GM20431 (cell line): ENCODE measurements around the gene POLDIP3.
"Not testable (repeated sequence)": the region's sequence is repeated elsewhere in the genome, so short reads cannot be mapped to it uniquely, and the experiment has no call there.

Experiments used
- in situ Hi-C: fragments of 300-500 bp; cut with MseI, MboI; formaldehyde crosslinking; loops from one replicate; pipeline ENCODE4 v1.15.0; 2020; ENCODE audit warnings: low sequenced_read_pairs; ENCODE audit not compliant: unreplicated experiment

Gene POLDIP3

GRCh38 chr22:42535082-42535731 lies 79.5 kb downstream of the POLDIP3 start:
- in situ Hi-C loops, result not testable (repeated sequence)
